ENCODE measurements around the gene ADH1C. TPM values are rescaled to one million over a fixed set of nuclear protein-coding genes. Genes with fewer than 3 reads are reported as not detected.

The ADH1C gene
- total RNA-seq, 1 experiment from 2014 or later = not detected

DNA sequence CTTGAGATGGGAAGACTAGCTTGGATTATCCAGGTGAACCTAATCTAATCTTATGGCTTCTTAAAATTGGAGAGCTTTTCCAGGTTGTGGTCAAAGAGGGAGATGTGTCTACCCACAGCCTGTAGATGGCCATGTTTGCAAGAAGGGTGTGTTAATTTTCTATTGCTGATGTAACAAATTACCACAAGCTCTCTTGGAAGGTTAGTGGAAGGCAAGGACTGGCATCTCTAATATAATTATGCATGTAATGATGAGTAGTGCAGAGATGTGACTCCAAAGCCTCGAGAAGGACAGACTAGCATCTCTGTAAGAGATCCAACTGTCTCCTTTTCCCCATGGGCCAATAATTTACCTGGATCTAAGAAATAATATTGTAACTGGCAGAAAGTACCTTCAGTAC lies 28.2 kb downstream of the ADH1C start:
- TF ChIP-seq, protein P1, sequence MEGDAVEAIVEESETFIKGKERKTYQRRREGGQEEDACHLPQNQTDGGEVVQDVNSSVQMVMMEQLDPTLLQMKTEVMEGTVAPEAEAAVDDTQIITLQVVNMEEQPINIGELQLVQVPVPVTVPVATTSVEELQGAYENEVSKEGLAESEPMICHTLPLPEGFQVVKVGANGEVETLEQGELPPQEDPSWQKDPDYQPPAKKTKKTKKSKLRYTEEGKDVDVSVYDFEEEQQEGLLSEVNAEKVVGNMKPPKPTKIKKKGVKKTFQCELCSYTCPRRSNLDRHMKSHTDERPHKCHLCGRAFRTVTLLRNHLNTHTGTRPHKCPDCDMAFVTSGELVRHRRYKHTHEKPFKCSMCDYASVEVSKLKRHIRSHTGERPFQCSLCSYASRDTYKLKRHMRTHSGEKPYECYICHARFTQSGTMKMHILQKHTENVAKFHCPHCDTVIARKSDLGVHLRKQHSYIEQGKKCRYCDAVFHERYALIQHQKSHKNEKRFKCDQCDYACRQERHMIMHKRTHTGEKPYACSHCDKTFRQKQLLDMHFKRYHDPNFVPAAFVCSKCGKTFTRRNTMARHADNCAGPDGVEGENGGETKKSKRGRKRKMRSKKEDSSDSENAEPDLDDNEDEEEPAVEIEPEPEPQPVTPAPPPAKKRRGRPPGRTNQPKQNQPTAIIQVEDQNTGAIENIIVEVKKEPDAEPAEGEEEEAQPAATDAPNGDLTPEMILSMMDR (IDR thresholded peaks at IDR 0.05) = no peak
- TF ChIP-seq TCF7L2 (IDR thresholded peaks at IDR 0.05; ENCODE audit: low read depth, low read length) (no peak), SIN3A (IDR thresholded peaks at IDR 0.05; ENCODE audit: borderline replicate concordance, insufficient read depth, low read depth, low read length) (no peak), POLR2AphosphoS5 (IDR thresholded peaks at IDR 0.05; ENCODE audit: low read depth, low read length) (no peak)
- TF ChIP-seq, protein P2, sequence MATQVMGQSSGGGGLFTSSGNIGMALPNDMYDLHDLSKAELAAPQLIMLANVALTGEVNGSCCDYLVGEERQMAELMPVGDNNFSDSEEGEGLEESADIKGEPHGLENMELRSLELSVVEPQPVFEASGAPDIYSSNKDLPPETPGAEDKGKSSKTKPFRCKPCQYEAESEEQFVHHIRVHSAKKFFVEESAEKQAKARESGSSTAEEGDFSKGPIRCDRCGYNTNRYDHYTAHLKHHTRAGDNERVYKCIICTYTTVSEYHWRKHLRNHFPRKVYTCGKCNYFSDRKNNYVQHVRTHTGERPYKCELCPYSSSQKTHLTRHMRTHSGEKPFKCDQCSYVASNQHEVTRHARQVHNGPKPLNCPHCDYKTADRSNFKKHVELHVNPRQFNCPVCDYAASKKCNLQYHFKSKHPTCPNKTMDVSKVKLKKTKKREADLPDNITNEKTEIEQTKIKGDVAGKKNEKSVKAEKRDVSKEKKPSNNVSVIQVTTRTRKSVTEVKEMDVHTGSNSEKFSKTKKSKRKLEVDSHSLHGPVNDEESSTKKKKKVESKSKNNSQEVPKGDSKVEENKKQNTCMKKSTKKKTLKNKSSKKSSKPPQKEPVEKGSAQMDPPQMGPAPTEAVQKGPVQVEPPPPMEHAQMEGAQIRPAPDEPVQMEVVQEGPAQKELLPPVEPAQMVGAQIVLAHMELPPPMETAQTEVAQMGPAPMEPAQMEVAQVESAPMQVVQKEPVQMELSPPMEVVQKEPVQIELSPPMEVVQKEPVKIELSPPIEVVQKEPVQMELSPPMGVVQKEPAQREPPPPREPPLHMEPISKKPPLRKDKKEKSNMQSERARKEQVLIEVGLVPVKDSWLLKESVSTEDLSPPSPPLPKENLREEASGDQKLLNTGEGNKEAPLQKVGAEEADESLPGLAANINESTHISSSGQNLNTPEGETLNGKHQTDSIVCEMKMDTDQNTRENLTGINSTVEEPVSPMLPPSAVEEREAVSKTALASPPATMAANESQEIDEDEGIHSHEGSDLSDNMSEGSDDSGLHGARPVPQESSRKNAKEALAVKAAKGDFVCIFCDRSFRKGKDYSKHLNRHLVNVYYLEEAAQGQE (IDR thresholded peaks at IDR 0.05; ENCODE audit: insufficient read depth in 1 of 2, low read depth in 2 of 2, low read length in 1 of 2) = no peak
- BruUV-seq (replicated peaks) = no TSS peak
- Histone ChIP-seq H3K9me3 (ENCODE audit: control insufficient read depth, insufficient read depth, low read depth, low read length) (no peaks in the 10 kb centered on the region), H3K27me3 (ENCODE audit: control insufficient read depth, insufficient read depth, low read length) (no peaks in the 10 kb centered on the region), H3K27ac (ENCODE audit: low read length) (no peak overlapping the region), H3K36me3 (ENCODE audit: control insufficient read depth, insufficient read depth, low read length) (no peaks in the 10 kb centered on the region), H3K4me3 (ENCODE audit: low read depth in 2 of 2, low read length in 2 of 2) (no peak overlapping the region), H3K4me1 (ENCODE audit: control insufficient read depth, insufficient read depth, low read length) (no peaks in the 10 kb centered on the region)
- DNase-seq (ENCODE audit: low read depth, low spot score) (no peak), ATAC-seq (no peak)
- intact Hi-C loops (cut with micrococcal nuclease; ENCODE audit: unreplicated experiment) = no loop called here
- ChIA-PET POLR2A (no interaction called here), CTCF (no interaction called here)
- in situ Hi-C loops (cut with HindIII; ENCODE audit: low pct_unique_long_range_greater_than_20kb, low sequenced_read_pairs) = no loop called here

DNA sequence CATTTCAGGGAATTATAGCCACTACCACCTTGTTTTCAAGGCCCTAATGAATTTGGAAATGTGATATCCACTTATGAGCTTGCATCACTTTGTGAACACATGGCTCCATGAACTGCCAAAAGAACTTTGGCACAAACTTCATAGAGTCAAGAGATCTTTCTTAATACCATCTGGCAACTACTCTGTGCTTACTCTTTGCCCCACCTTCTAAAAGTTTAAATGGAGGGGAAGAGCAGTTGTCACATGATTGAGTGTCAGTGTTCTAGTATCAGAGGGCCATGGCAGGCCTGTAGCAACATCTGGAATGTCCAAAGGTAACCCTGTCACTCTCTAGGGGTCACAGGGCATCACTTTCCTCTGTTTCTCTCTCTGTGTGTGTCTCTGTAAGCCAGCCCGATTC lies 28.8 kb downstream of the ADH1C start:
- intact Hi-C loops (cut with micrococcal nuclease; ENCODE audit: unreplicated experiment) = no loop called here
- CTCF ChIA-PET = no interaction called here
- ATAC-seq = no peak

More for the DNA sequence above, 28.8 kb downstream of the ADH1C start:
- no peaks in the 10 kb centered on the region for H3K27me3 ChIP-seq (ENCODE audit: control insufficient read depth, insufficient read depth, low read length)
- no TSS peak for BruUV-seq (replicated peaks)
- TF ChIP-seq SIN3A (IDR thresholded peaks at IDR 0.05; ENCODE audit: borderline replicate concordance, insufficient read depth, low read depth, low read length) (no peak), POLR2AphosphoS5 (IDR thresholded peaks at IDR 0.05; ENCODE audit: low read depth, low read length) (no peak), TCF7L2 (IDR thresholded peaks at IDR 0.05; ENCODE audit: low read depth, low read length) (no peak)
- TF ChIP-seq, protein P2 (IDR thresholded peaks at IDR 0.05; ENCODE audit: insufficient read depth in 1 of 2, low read depth in 2 of 2, low read length in 1 of 2) = no peak
- TF ChIP-seq, protein P1 (IDR thresholded peaks at IDR 0.05) = no peak
- no peaks in the 10 kb centered on the region for H3K4me1 ChIP-seq (ENCODE audit: control insufficient read depth, insufficient read depth, low read length)
- in situ Hi-C loops (cut with HindIII; ENCODE audit: low pct_unique_long_range_greater_than_20kb, low sequenced_read_pairs) = no loop called here
- no peaks in the 10 kb centered on the region for H3K9me3 ChIP-seq (ENCODE audit: control insufficient read depth, insufficient read depth, low read depth, low read length)
- no peak for DNase-seq (ENCODE audit: low read depth, low spot score)
- no peaks in the 10 kb centered on the region for H3K36me3 ChIP-seq (ENCODE audit: control insufficient read depth, insufficient read depth, low read length)
- H3K27ac ChIP-seq (ENCODE audit: low read length) = no peak overlapping the region
- POLR2A ChIA-PET = no interaction called here
- no peak overlapping the region for H3K4me3 ChIP-seq (ENCODE audit: low read depth in 2 of 2, low read length in 2 of 2)
